GM12878 (cell line): ENCODE measurements around the gene TIA1. TPM values are rescaled to one million over a fixed set of nuclear protein-coding genes. Genes with fewer than 3 reads are reported as not detected.

Source experiments
- ATAC-seq: fragments of 200-7000 bp; cut with Tn5 transposase; 3 replicates; pipeline ENCODE4 v1.9.1; 2020; ENCODE audit warnings: mild to moderate bottlenecking, moderate library complexity
- BruUV-seq: library from RNA; stranded (reverse); fragments of 400-500 nt; replicated peaks from 2 replicates; lab custom pipeline; 2021; lab: Mats Ljungman, UMichigan
- CTCF ChIA-PET: fragments of 300-600 bp; sonication (Branson Sonifier 250); formaldehyde crosslinking; extraction: SDS; loops from one replicate; lab custom pipeline; 2021; ENCODE audit warnings: inconsistent platforms; lab: Yijun Ruan, JAX
- POLR2A ChIA-PET: fragments of 350-600 bp; formaldehyde crosslinking; extraction: SDS; loops from one replicate; lab custom pipeline; 2021; ENCODE audit warnings: inconsistent platforms; lab: Charles Lee
- RAD21 ChIA-PET: fragments of 300-600 bp; sonication (Branson Sonifier 250); formaldehyde crosslinking; loops from one replicate; lab custom pipeline; 2023; ENCODE audit warnings: antibody characterized with exemption; ENCODE audit not compliant: unreplicated experiment; lab: Charles Lee
- SMC1A ChIA-PET: fragments of 300-600 bp; sonication (Branson Sonifier 250); formaldehyde crosslinking; loops from one replicate; lab custom pipeline; 2023; ENCODE audit not compliant: unreplicated experiment, uncharacterized antibody; lab: Charles Lee
- DNase-seq: peaks from one replicate; pipeline ENCODE4 v3.0.0-alpha.2; 2011; ENCODE audit warnings: low read depth, low spot score
- FAIRE-seq: peaks from 3 replicates; lab custom pipeline; 2011; peaks lifted over from hg19 to GRCh38; lab: Jason Lieb, UNC
- H2AFZ ChIP-seq: 2 replicates; pipeline ENCODE4 v1.6.0; 2011; ENCODE audit warnings: low read depth, low read length, control low read depth; ENCODE audit not compliant: control insufficient read depth
- H3K27ac ChIP-seq: 2 replicates; pipeline ENCODE4 v1.5.1; 2011; ENCODE audit warnings: control low read depth; ENCODE audit not compliant: control insufficient read depth, insufficient read depth
- H3K27me3 ChIP-seq, 2 experiments: replicated peaks in 1 of 2; 2 replicates each; pipeline versions ENCODE4 v1.6.0 to v1.6.1; 2011; ENCODE audit warnings: low read length in 1 of 2; ENCODE audit not compliant: control insufficient read depth in 2 of 2, insufficient read depth in 2 of 2
- H3K36me3 ChIP-seq, 2 experiments: 2 replicates each; pipeline ENCODE4 v1.5.1; 2011; ENCODE audit warnings: low read length in 1 of 2; ENCODE audit not compliant: control insufficient read depth in 2 of 2, insufficient read depth in 2 of 2
- H3K4me1 ChIP-seq: 2 replicates; pipeline ENCODE4 v1.6.1; 2011; ENCODE audit warnings: mild to moderate bottlenecking, low read length, moderate library complexity, mixed read lengths; ENCODE audit not compliant: control insufficient read depth, insufficient read depth
- H3K4me2 ChIP-seq: 2 replicates; pipeline ENCODE4 v1.6.0; 2011; ENCODE audit warnings: control low read depth; ENCODE audit not compliant: control insufficient read depth, insufficient read depth
- H3K4me3 ChIP-seq: fragments of 200-600 bp; sonication (generic); 2 replicates; pipeline ENCODE4 v1.5.1; 2016
- H3K79me2 ChIP-seq: 2 replicates; pipeline ENCODE4 v1.6.0; 2011; ENCODE audit warnings: low read length; ENCODE audit not compliant: control insufficient read depth, insufficient read depth
- H3K9ac ChIP-seq: 2 replicates; pipeline ENCODE4 v1.8.0; 2011; ENCODE audit warnings: low read length, control low read depth, mixed read lengths; ENCODE audit not compliant: control insufficient read depth, insufficient read depth
- H3K9me3 ChIP-seq: replicated peaks from 3 replicates; pipeline ENCODE4 v1.5.1; 2011; ENCODE audit warnings: mild to moderate bottlenecking, low read length; ENCODE audit not compliant: control insufficient read depth, insufficient read depth
- H4K20me1 ChIP-seq: 2 replicates; pipeline ENCODE4 v1.6.0; 2011; ENCODE audit not compliant: control insufficient read depth, insufficient read depth
- CBX5 ChIP-seq: sonication (generic); IDR thresholded peaks from 2 replicates; pipeline ENCODE4 v1.6.1; 2016; ENCODE audit warnings: low read depth, moderate library complexity, mild to moderate bottlenecking, inconsistent platforms
- ETV6 ChIP-seq, 2 experiments: fragments of 450-650 bp in 1 of 2; IDR thresholded peaks in 1 of 2; conservative IDR thresholded peaks in 1 of 2; 2 replicates each; pipeline ENCODE4 v1.6.1; 2014; ENCODE audit warnings: antibody characterized with exemption in 1 of 2, borderline replicate concordance in 1 of 2, low read depth in 1 of 2, mild to moderate bottlenecking in 1 of 2, moderate library complexity in 1 of 2
- NFXL1 ChIP-seq: fragments of 450-650 bp; IDR thresholded peaks from 2 replicates; pipeline ENCODE4 v1.6.1; 2017; ENCODE audit warnings: antibody characterized with exemption, mild to moderate bottlenecking, borderline replicate concordance
- SREBF2 ChIP-seq: IDR thresholded peaks from 2 replicates; pipeline ENCODE4 v1.6.1; 2012; ENCODE audit warnings: mild to moderate bottlenecking, low read length
- TBL1XR1 ChIP-seq: IDR thresholded peaks from 2 replicates; pipeline ENCODE4 v1.6.1; 2012; ENCODE audit warnings: low read depth, low read length, improper control_type of control experiment
- WRNIP1 ChIP-seq: IDR thresholded peaks from 2 replicates; pipeline ENCODE4 v1.6.1; 2011; ENCODE audit warnings: low read depth, low read length, improper control_type of control experiment, borderline replicate concordance
- ZSCAN29 ChIP-seq: fragments of 450-650 bp; IDR thresholded peaks from 2 replicates; pipeline ENCODE4 v1.6.1; 2017; ENCODE audit warnings: mild to moderate bottlenecking, moderate library complexity
- WGBS: methylation state at CpG from one replicate; pipeline ENCODE4 v1.1.6; 2016; ENCODE audit warnings: low lambda C conversion rate; ENCODE audit not compliant: insufficient replicate concordance, insufficient coverage; ENCODE audit errors: missing lambda C conversion rate; 5-methylcytosine and 5-hydroxymethylcytosine counted together
- in situ Hi-C: fragments of 300-500 bp; cut with MboI; formaldehyde crosslinking; loops from 9 replicates; pipeline ENCODE4 v1.14.3; 2018; ENCODE audit warnings: mixed read lengths
- intact Hi-C: fragments of 100-400 bp; cut with micrococcal nuclease; formaldehyde crosslinking; loops from one replicate; pipeline ENCODE4 v1.14.2; 2022; ENCODE audit not compliant: unreplicated experiment
- polyA plus RNA-seq, 11 experiments: library from polyadenylated mRNA; depleted of rRNA in 4 of 11; unstranded in 6 of 11; stranded (reverse) in 5 of 11; fragments of >200 nt; fragmentation: Nextera tagmentation in 4 of 11; fragmentation: Illumina TruSeq in 1 of 11; extraction: Ambion mirVana in 4 of 11; extraction: Trizol in 1 of 11; gene quantifications; 1 replicate in 1 of 11; 2 replicates in 10 of 11; pipeline versions ENCODE4 v1.2.1 to v1.2.3, GENCODE V29; 2011 to 2016; ENCODE audit warnings: inconsistent platforms in 2 of 11, missing spikeins in 2 of 11, low read depth in 1 of 11
- total RNA-seq, 4 experiments: library from RNA; depleted of rRNA in 3 of 4; stranded (reverse); fragments of >200 nt in 3 of 4; fragmentation: Illumina TruSeq in 1 of 4; extraction: Trizol in 1 of 4; gene quantifications; 2 replicates each; pipeline versions ENCODE4 v1.2.1 to v1.2.3, GENCODE V29; 2013 to 2021
- TF ChIP-seq, protein P1 (sequence below): fragments of 450-650 bp; formaldehyde crosslinking; IDR thresholded peaks from 2 replicates; pipeline ENCODE4 v1.4.0; 2020; ENCODE audit warnings: mild to moderate bottlenecking, moderate library complexity
- TF ChIP-seq, protein P2 (sequence below): IDR thresholded peaks from 2 replicates; pipeline ENCODE4 v1.6.1; 2011; ENCODE audit warnings: low read depth, mild to moderate bottlenecking, low read length, moderate library complexity, borderline replicate concordance; ENCODE audit errors: extremely low read depth

Gene TIA1
- total and polyA plus RNA-seq, 10 of the 15 experiments (the other 5 are each of a cell fraction or from before 2014, with no cell fraction given) = 21.5 to 155 (median 67.0) TPM

GRCh38 chr2:70201831-70202230 lies 46.6 kb downstream of the TIA1 start:
- Histone ChIP-seq H3K27ac (no peak overlapping the region), H4K20me1 (no peaks in the 10 kb centered on the region), H3K9me3 (no peaks in the 10 kb centered on the region; the same call in 2 of the 3 replicates), H3K9ac (no peak overlapping the region), H3K79me2 (no peaks in the 10 kb centered on the region), H3K4me3 (no peak overlapping the region), H3K4me2 (no peak overlapping the region), H3K27me3 (no peaks in the 10 kb centered on the region), H3K36me3 (no peaks in the 10 kb centered on the region), H3K4me1 (no peaks in the 10 kb centered on the region), H2AFZ (no peak overlapping the region)
- ChIA-PET POLR2A (interaction anchor here (1.8 kb wide), 1 partner anchor 11 kb away, joined by 4 read pairs; the partner anchor contains the start of gene C2orf42), SMC1A (interaction anchor here (1.5 kb wide), 1 partner anchor 10 kb away, joined by 3 read pairs; no protein-coding TSS in a partner anchor), CTCF (no interaction called here), RAD21 (interaction anchor here (0.6 kb wide), 1 partner anchor 431 kb away, joined by 3 read pairs; no protein-coding TSS in a partner anchor)
- DNase-seq = no peak
- no TSS peak for BruUV-seq
- ATAC-seq = no peak
- intact Hi-C loops (no loop called here), in situ Hi-C loops (no loop called here)
- TF ChIP-seq ETV6 (conservative IDR thresholded peaks at IDR 0.05 in 1 of 2, IDR thresholded peaks at IDR 0.05 in 1 of 2; ENCODE audit: borderline replicate concordance in 1 of 2, low read depth in 1 of 2) = no peak
- WGBS = 78% methylated on average over 6 of the region's 6 CpGs
- FAIRE-seq = no peak

DNA sequence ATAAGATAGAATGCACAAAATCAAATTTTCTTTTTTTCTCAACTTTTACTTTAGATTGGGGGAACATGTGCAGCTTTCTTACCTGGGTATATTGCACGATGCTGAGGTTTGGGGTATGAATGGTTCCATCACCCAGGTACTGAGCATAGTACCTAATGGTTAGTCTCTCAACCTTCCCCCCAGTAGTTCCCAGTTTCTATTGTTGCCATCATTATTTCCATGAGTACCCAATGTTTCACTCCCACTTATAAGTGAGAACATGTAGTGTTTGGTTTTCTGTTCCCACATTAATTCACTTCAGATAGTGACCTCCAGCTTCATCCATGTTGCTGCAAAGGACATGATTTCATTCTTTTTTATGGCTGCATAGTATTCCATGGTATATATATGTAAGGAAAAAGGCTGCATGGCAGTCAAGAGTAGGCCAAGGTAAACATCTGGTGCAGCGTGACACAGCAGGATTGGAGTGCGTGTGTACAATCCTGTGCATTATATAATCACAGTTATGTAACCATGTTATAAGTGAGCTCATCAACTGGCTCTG lies 47.1 kb downstream of the TIA1 start:
- POLR2A ChIA-PET = interaction anchor here (0.5 to 1.8 kb wide), 2 partner anchors 10 to 310 kb away, joined by 4 to 6 read pairs; partner anchors contain the start of gene C2orf42

More for the DNA sequence above, 47.1 kb downstream of the TIA1 start:
- intact Hi-C loops (no loop called here), in situ Hi-C loops (no loop called here)
- Histone ChIP-seq H4K20me1 (no peaks in the 10 kb centered on the region), H3K79me2 (no peaks in the 10 kb centered on the region), H3K36me3 (no peaks in the 10 kb centered on the region), H3K27me3 (no peaks in the 10 kb centered on the region), H3K4me3 (no peak overlapping the region), H3K4me2 (no peak overlapping the region), H3K27ac (no peak overlapping the region), H3K4me1 (no peaks in the 10 kb centered on the region), H3K9me3 (no peaks in the 10 kb centered on the region; the same call in 2 of the 3 replicates), H3K9ac (no peak overlapping the region), H2AFZ (no peak overlapping the region)
- WGBS = 96% methylated on average over 3 of the region's 3 CpGs
- ChIA-PET CTCF (no interaction called here), SMC1A (interaction anchor here (1.5 kb wide), 1 partner anchor 10 kb away, joined by 3 read pairs; no protein-coding TSS in a partner anchor), RAD21 (interaction anchor here (0.6 kb wide), 1 partner anchor 430 kb away, joined by 3 read pairs; no protein-coding TSS in a partner anchor)
- FAIRE-seq = no peak
- ATAC-seq = no peak
- no peak for DNase-seq
- BruUV-seq = no TSS peak
- TF ChIP-seq, protein P1, sequence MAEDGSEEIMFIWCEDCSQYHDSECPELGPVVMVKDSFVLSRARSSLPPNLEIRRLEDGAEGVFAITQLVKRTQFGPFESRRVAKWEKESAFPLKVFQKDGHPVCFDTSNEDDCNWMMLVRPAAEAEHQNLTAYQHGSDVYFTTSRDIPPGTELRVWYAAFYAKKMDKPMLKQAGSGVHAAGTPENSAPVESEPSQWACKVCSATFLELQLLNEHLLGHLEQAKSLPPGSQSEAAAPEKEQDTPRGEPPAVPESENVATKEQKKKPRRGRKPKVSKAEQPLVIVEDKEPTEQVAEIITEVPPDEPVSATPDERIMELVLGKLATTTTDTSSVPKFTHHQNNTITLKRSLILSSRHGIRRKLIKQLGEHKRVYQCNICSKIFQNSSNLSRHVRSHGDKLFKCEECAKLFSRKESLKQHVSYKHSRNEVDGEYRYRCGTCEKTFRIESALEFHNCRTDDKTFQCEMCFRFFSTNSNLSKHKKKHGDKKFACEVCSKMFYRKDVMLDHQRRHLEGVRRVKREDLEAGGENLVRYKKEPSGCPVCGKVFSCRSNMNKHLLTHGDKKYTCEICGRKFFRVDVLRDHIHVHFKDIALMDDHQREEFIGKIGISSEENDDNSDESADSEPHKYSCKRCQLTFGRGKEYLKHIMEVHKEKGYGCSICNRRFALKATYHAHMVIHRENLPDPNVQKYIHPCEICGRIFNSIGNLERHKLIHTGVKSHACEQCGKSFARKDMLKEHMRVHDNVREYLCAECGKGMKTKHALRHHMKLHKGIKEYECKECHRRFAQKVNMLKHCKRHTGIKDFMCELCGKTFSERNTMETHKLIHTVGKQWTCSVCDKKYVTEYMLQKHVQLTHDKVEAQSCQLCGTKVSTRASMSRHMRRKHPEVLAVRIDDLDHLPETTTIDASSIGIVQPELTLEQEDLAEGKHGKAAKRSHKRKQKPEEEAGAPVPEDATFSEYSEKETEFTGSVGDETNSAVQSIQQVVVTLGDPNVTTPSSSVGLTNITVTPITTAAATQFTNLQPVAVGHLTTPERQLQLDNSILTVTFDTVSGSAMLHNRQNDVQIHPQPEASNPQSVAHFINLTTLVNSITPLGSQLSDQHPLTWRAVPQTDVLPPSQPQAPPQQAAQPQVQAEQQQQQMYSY (CRISPR knock-in tag) = no peak
- TF ChIP-seq NFXL1 (no peak), CBX5 (no peak), SREBF2 (no peak), ZSCAN29 (no peak), WRNIP1 (no peak), TBL1XR1 (no peak)
- TF ChIP-seq, protein P2, sequence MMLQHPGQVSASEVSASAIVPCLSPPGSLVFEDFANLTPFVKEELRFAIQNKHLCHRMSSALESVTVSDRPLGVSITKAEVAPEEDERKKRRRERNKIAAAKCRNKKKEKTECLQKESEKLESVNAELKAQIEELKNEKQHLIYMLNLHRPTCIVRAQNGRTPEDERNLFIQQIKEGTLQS = no peak
